ENCODE measurements around the gene SUSD4.

DNA sequence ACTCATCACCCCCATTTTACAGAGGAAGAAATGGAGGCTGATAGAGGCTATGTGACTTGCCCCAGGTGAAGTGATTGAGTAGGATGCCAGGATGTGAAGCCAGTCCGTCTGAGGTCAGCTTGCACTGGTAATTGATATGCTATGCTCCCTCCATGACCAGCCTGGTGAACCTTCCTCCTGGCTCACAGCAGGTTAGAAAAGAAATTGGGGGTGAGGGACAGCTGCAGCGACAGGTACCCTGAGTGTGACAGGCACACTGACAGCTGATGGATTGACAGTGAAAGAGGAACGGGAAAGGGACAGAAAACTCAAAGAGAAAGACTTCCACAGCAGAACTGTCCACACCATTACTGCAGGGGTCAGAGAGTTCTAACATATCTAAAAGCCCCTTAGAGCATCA lies 102.1 kb downstream of the SUSD4 start:
- TF ChIP-seq CTCF (conservative IDR thresholded peaks at IDR 0.05; ENCODE audit: low read length): no peak
- TF ChIP-seq EZH2phosphoT487 (IDR thresholded peaks at IDR 0.05; ENCODE audit: borderline replicate concordance): no peak
